Stimulated activated CD4-positive, alpha-beta T cell treated with anti-CD3 and anti-CD28 coated beads, Interleukin-1b, Interleukin-23, amount 100 ng/mL, for 1 hour (primary cell): ENCODE data around the gene AXIN1.
"Not testable (repeated sequence)": the region's sequence is repeated elsewhere in the genome, so short reads cannot be mapped to it uniquely, and the experiment has no call there.

Source experiments
- DNase-seq, 2 donors: peaks; one replicate each; pipeline ENCODE4 v3.0.0-alpha.2; 2020; ENCODE audit warnings: low read depth in 2 of 2

AXIN1 gene

DNA sequence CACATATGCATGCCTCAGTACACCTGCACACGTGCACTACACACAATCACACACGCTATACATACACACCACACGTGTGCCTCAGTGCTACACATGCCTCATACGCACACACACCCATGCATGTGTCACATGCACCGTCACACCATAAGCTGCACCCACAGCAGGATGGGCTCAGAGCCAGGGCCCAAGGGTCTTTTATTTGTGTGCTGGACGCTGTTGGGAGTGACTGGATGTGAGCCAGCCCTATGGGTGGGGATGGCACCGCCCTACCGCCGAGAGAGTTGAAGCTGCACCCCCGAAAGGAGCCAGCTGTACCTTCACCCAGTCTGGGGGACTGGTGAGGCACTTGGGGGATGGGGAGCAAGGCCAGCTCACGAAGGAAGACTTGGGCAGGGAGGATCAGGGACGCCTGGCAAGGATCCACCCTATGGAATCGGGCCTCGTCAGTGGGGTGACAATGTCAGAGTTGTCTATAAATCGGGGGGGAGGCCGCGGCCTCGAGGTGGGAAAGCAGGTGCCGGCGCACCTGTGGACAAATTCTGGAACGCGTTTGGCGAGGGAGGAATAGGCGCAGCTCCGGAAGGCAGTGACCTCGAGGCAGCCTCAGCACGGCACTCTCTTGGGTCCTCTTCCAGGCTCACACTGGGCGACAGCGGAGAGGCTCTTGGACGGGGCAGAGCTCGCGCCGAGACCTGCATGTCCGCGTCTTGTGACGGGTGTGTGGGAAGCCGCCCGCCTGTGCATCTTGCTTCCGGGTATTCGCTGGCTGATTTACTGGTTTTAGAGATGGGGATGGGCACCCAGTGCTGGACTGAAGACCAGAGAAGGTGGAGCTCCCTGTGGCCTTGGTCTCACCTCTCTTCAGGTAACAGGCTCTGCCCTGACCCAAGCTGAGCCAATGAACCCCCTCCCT, 84.1 kb downstream of the AXIN1 start:
- no peak for DNase-seq

DNA sequence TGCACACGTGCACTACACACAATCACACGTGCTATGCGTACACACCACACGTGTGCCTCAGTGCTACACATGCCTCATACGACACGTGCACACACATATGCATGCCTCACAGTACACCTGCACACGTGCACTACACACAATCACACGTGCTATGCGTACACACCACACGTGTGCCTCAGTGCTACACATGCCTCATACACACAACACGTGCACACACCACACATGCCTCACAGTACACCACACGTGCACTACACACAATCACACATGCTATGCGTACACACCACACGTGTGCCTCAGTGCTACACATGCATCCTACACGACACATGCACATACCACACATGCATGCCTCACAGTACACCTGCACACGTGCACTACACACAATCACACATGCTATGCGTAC, 85.0 kb downstream of the AXIN1 start:
- DNase-seq: not testable (repeated sequence)

- DNase-seq: no peak
Measured at GRCh38 chr16:266258-267164, 86.0 kb downstream of the AXIN1 start.

GRCh38 chr16:265711-266110, 86.8 kb downstream of the AXIN1 start:
- DNase-seq: no peak

DNA sequence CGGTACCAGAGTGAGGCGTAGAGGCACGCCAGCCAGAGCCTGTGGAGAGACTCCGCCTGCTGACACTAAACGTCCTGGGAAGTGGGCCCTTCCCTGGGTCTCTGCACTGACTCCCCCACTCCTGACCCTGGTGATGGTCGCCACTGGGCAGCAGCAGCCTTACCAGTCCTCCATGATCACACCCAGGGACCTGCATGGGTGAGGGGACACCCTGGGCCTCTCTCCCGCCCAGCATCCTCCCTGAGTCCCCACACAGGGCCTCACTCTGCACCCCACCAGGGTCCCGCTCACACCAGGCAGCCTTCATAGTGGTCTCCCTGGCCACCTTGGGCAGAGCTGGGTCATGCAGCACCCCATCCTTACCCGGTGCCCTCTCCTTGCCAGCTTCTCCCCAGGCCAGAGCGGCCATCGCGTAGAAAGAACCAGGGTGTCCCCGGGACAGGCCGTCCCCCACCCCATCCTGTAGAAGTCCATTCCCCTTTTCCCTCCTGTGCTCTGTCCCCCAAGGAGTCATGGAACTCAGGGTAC, 87.5 kb downstream of the AXIN1 start:
- DNase-seq: no peak

GRCh38 chr16:264440-264951, 88.0 kb downstream of the AXIN1 start:
- DNase-seq: no peak

DNA sequence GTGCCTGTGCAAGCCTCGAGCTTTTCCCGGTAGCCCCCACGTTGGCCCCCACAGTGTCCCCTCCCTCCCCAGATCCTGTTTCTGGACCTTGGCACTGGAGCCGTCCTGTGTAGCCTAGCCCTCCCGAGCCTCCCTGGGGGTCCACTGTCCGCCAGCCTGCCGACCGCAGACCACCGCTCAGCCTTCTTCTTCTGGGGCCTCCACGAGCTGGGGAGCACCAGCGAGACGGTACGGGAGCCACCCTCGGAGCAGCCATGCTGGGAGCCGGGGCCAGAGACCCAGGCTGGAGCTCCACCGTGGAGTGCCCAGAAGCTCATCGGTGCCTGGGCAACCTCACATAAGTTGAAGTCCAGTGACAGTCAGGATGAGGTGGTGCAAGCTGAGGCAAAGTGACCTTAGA, 88.6 kb downstream of the AXIN1 start:
- no peak for DNase-seq

DNA sequence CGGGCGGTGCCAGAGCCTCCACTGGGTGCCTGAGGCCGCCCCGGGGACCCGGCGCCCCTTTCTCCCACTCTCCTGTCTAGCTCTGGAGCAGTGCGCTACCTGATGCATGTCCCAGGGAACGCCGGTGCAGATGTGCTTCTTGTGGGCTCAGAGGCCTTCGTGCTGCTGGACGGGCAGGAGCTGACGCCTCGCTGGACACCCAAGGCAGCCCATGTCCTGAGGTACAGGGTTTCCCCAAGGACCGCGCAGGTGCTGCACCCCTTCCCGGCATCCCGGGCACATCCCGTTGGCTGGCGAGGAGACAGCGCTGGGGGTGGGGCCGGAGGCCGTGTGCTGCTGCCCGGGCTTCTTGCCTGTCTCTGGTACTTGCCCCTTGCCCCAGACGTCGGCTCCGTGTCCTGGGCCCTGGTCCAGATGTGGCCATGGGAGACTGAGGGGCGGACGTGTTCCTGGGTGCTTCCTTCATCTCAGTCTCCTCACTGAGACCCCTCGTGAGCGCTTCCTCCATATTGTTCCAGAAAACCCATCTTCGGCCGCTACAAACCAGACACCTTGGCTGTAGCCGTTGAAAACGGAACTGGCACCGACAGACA, 89.2 kb downstream of the AXIN1 start:
- DNase-seq: no peak

- no peak for DNase-seq
Measured at GRCh38 chr16:262121-262745, 90.3 kb downstream of the AXIN1 start.

- no peak for DNase-seq
Measured at GRCh38 chr16:261031-261691, 91.4 kb downstream of the AXIN1 start.

DNA sequence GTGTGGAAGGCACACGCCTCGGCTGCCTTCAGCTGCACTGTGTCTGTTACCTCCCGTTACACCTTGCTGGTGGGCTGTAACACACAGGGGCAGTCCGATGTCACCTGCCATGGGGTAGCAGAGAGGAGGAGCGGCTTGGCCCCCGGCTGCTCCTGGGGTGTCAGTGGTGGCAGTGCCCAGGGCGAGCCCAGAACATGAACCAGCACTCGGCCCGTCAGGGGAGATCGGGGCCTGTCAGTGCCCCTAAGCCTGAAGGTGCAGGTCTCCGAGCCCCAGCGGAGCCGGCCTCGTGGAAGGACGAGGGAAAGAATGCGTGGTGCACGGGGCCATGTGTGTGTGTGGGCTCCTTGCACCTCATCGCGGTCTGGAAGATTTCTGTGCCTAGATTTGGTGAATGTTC, 92.2 kb downstream of the AXIN1 start:
- DNase-seq: no peak

DNA sequence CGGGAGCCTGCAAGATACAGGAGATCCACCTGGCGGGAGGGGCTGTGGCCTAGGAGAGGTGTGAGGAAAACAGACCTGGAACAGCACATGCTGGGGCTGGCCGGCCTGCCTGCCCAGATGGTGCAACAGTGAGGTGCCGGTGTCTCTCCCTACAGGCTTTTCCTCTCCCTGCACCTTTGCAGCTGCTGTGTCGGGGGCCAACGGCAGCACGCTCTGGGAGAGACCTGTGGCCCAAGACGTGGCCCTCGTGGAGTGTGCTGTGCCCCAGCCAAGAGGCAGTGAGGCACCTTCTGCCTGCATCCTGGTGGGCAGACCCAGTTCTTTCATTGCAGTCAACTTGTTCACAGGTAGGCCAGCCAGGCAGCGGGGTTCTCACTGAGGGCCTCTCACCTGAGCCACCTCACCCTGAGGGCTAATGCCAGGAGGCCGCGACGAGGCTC, 92.7 kb downstream of the AXIN1 start:
- no peak for DNase-seq

DNA sequence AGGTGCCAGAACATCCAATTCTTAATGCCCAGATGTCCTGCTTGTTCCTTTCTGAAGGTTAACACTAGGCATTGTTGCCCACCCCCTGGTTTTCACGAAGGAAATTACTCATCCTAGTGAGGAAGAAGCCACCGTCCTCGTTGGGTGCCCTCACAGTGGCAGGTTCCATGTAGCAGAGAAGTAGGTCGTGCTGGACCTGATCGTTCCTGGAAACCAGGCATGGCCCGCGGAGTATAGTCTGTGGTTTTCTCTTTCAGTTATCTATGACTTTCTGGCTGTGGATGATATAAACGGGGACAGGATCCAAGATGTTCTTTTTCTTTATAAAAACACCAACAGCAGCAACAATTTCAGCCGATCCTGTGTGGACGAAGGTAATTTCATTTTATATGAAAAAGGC, 93.3 kb downstream of the AXIN1 start:
- no peak for DNase-seq

- DNase-seq: not testable (repeated sequence)
Measured at GRCh38 chr16:258091-258490, 94.4 kb downstream of the AXIN1 start.

DNA sequence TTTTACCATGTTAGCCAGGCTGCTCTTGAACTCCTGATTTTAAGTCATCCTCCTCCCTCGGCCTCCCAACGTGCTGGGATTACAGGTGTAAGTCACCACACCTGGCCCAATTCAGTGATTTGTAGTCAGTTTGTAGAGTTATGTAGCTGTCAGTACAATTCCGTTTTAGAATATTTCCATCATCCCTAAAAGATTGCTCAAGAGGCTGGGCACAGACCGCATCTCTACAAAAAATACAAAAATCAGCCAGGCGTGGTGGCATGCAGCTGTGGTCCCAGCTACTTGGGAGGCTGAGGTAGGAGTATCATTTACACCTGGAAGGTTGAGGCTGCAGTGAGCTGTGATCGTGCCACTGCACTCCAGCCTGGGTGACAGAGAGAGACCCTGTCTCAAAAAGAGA, 97.3 kb downstream of the AXIN1 start:
- DNase-seq: no peak

DNA sequence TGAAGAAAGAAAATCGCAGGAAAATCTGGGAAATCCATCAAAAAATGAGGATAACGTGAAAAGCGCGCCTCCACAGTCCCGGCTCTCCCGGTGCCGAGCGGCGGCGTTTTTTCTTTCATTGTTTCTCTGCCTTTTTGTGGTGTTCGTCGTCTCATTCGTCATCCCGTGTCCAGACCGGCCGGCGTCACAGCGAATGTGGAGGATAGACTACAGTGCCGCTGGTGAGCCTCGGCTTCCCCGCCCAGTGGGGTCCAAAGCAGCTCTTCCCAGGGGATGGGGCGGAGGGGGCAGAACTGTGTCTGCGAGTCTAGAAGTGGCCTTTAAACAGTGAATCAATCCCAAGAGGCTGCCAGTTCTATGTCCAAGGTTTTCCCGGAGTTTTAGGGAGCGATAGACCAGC, 98.1 kb downstream of the AXIN1 start:
- no peak for DNase-seq

- no peak for DNase-seq
Measured at GRCh38 chr16:253833-254232, 98.7 kb downstream of the AXIN1 start.

DNA sequence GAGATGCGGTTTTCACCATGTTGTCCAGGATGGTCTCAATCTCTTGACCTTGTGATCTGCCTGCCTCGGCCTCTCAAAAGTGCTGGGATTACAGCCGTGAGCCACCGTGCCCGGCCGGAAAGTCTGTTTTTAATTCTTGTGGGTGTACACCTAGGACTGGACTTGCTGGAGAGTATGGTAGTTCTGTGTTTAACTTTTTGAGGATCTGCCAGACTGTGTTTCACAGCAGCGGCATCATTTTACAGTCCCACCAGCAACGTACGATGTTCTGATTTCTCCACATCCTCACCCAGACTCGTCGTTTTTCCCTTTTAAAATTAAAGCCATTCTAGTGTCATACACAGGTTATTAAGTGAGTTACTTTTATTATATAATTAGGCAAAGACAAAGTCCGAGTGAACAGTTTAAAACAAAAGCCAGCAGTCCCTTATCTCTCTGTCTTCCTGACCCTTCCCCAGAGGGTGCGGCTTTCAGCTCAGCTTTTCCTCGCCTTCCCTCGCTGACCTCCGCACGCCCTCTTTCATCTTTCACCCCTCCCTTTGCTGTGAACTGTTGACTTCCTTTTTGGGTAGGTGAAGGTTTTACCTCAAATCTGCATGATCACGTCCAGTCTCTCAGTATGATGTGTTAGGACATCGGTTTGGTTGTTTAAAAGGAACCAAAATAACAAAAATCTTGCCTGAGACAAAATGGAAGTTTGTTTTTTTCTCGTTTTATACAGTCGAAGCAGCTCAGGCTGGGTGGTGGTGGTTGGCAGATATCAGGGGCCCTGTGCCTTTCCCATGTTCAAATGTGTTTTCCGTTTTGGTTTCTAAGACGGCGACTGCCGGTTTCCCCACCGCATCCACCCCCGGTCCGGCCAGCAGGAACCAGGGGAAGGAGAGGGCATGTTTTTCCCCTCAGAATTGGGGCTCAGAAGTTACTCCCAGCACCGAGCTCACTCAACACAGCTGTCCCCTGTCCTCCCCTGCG, 99.9 kb downstream of the AXIN1 start:
- DNase-seq: no peak

- DNase-seq: no peak
Measured at GRCh38 chr16:249431-249830, 103.1 kb downstream of the AXIN1 start.

- no peak for DNase-seq
Measured at GRCh38 chr16:247027-247426, 105.5 kb downstream of the AXIN1 start.
